SH-SY5Y (cell line): Measurements from ENCODE around the gene ZDHHC14.

Source experiments
- GATA2 ChIP-seq: IDR thresholded peaks from 2 replicates; pipeline ENCODE4 v1.6.1; 2011; ENCODE audit warnings: mild to moderate bottlenecking, low read depth, low read length
- GATA3 ChIP-seq: IDR thresholded peaks from 2 replicates; pipeline ENCODE4 v1.6.1; 2011; ENCODE audit warnings: low read depth, mild to moderate bottlenecking, low read length, moderate library complexity

The ZDHHC14 gene

GRCh38 chr6:157621406-157621805 lies 240.4 kb downstream of the ZDHHC14 start:
- TF ChIP-seq GATA3 (no peak), GATA2 (no peak)

GRCh38 chr6:157622427-157622826 lies 241.4 kb downstream of the ZDHHC14 start:
- TF ChIP-seq GATA2 (no peak), GATA3 (no peak)

- TF ChIP-seq GATA3 = no peak
- no peak for TF ChIP-seq GATA2
These were observed 244.1 kb downstream of the ZDHHC14 start for GRCh38 chr6:157625111-157625510.

GRCh38 chr6:157625764-157626163 lies 244.8 kb downstream of the ZDHHC14 start:
- TF ChIP-seq GATA2 (no peak), GATA3 (no peak)

- TF ChIP-seq GATA3 (no peak), GATA2 (no peak)
These were observed 246.4 kb downstream of the ZDHHC14 start for GRCh38 chr6:157627195-157627966.

- TF ChIP-seq GATA2 (no peak), GATA3 (no peak)
These were observed 247.5 kb downstream of the ZDHHC14 start for GRCh38 chr6:157628463-157628862.

GRCh38 chr6:157629220-157629619 lies 248.2 kb downstream of the ZDHHC14 start:
- TF ChIP-seq GATA2 (no peak), GATA3 (no peak)

- no peak for TF ChIP-seq GATA2
- TF ChIP-seq GATA3 = no peak
These were observed 249.6 kb downstream of the ZDHHC14 start for GRCh38 chr6:157630463-157631080.

GRCh38 chr6:157631412-157631811 lies 250.4 kb downstream of the ZDHHC14 start:
- TF ChIP-seq GATA3 (no peak), GATA2 (no peak)

GRCh38 chr6:157631838-157632614 lies 251.0 kb downstream of the ZDHHC14 start:
- no peak for TF ChIP-seq GATA2
- TF ChIP-seq GATA3 = no peak

- TF ChIP-seq GATA3 (no peak), GATA2 (no peak)
These were observed 251.8 kb downstream of the ZDHHC14 start for GRCh38 chr6:157632821-157633220.

GRCh38 chr6:157634546-157634945 lies 253.6 kb downstream of the ZDHHC14 start:
- TF ChIP-seq GATA3 (no peak), GATA2 (no peak)

GRCh38 chr6:157635388-157636244 lies 254.6 kb downstream of the ZDHHC14 start:
- no peak for TF ChIP-seq GATA2
- TF ChIP-seq GATA3 = no peak

- no peak for TF ChIP-seq GATA3
- no peak for TF ChIP-seq GATA2
These were observed 256.5 kb downstream of the ZDHHC14 start for GRCh38 chr6:157637516-157637915.
